BJ (cell line): ENCODE measurements around the gene RALY. TPM values are rescaled to one million over a fixed set of nuclear protein-coding genes. Genes with fewer than 3 reads are reported as not detected.

Source experiments
- CTCF ChIA-PET: fragments of 350-600 bp; formaldehyde crosslinking; extraction: SDS; loops from one replicate; lab custom pipeline; 2021; ENCODE audit warnings: antibody characterized with exemption, inconsistent platforms; lab: Yijun Ruan, JAX
- POLR2A ChIA-PET: fragments of 300-600 bp; sonication (Branson Sonifier 250); formaldehyde crosslinking; extraction: SDS; loops from one replicate; lab custom pipeline; 2021; ENCODE audit warnings: antibody characterized with exemption; lab: Charles Lee
- DNase-seq: peaks from one replicate; pipeline ENCODE4 v3.0.0-alpha.2; 2011; ENCODE audit warnings: low read depth
- H3K27me3 ChIP-seq: 2 replicates; pipeline ENCODE4 v1.6.0; 2011; ENCODE audit warnings: low read length; ENCODE audit not compliant: control insufficient read depth, insufficient read depth
- H3K36me3 ChIP-seq: 2 replicates; pipeline ENCODE4 v1.5.1; 2011; ENCODE audit warnings: low read length; ENCODE audit not compliant: control insufficient read depth, insufficient read depth
- H3K4me3 ChIP-seq: 2 replicates; pipeline ENCODE4 v1.5.1; 2011; ENCODE audit warnings: low read depth, mild to moderate bottlenecking, control low read depth, low read length
- polyA plus RNA-seq: library from polyadenylated mRNA; depleted of rRNA; stranded (reverse); fragments of >200 nt; gene quantifications from 2 replicates; pipeline ENCODE4 v1.2.3, GENCODE V29; 2011
- TF ChIP-seq, protein P1 (sequence below): IDR thresholded peaks from 2 replicates; pipeline ENCODE4 v1.5.1; 2011; ENCODE audit warnings: low read depth, mild to moderate bottlenecking, control low read depth, inconsistent platforms, low read length, moderate library complexity; ENCODE audit not compliant: insufficient read depth

RALY gene
- polyA plus RNA-seq, 1 experiment, result 144 TPM

DNA sequence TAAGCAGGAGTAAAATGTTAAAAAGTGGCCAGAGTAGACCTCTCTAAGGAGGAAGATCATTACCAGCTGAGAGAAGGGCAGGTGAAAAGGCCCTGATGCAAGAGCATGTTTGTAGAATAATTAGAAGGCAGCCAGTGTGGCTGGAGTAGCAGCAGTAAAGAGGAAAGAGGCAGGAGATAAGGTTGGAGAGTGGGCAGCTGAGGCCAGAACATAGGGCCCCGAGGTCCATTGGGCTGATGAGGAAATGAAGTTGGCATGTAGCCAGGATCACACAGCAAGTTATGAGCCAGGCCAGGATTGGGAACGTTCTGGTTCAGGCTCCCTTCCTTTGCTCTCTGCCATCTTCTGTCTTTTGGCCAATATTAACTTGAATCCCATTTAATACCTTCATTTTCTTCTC, 51.6 kb downstream of the RALY start:
- ChIA-PET CTCF (no interaction called here), POLR2A (no interaction called here)
- H3K36me3 ChIP-seq, result no peaks in the 10 kb centered on the region; the same call in 1 of the 2 replicates
- TF ChIP-seq, protein P1, sequence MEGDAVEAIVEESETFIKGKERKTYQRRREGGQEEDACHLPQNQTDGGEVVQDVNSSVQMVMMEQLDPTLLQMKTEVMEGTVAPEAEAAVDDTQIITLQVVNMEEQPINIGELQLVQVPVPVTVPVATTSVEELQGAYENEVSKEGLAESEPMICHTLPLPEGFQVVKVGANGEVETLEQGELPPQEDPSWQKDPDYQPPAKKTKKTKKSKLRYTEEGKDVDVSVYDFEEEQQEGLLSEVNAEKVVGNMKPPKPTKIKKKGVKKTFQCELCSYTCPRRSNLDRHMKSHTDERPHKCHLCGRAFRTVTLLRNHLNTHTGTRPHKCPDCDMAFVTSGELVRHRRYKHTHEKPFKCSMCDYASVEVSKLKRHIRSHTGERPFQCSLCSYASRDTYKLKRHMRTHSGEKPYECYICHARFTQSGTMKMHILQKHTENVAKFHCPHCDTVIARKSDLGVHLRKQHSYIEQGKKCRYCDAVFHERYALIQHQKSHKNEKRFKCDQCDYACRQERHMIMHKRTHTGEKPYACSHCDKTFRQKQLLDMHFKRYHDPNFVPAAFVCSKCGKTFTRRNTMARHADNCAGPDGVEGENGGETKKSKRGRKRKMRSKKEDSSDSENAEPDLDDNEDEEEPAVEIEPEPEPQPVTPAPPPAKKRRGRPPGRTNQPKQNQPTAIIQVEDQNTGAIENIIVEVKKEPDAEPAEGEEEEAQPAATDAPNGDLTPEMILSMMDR, result no peak
- H3K4me3 ChIP-seq, result no peak overlapping the region
- no peak for DNase-seq
- no peaks in the 10 kb centered on the region for H3K27me3 ChIP-seq

DNA sequence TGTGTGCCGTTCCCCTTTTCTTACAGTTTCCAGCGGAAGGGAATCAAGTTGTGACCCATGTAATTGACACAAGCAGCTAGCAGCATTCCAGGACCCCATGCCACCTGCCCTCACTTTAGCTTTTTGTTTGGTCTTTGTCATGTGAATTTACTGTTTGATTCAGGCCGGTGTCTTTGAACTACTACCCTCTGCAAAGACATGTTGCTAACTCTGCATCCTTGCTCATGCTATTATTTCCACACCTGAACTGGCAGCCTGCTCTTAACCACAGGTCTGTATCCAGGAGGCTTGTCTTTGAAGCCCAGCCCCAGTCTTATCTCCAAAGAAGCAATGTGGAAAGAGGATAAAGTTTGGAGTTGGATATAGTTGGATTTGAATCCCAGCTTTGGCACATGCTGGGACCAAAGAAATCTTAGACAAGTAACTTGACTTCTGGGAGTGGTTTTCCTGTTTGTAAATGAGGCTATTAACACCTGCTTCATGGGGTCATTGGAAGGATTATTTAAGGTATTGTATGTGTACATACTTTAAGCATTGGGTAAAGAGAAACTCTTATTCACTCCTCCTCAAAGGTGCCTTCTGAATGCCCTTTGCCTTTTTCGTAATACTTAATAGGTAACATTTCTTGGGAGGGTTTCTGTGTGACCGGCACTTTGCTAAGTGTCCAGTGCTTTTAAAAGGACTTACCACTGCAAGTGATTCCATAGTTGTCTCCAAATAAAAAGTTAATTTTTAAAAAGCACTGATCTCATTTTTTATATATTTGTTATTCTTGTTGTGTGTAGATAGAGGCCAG, 52.4 kb downstream of the RALY start:
- CTCF ChIA-PET, result no interaction called here
- TF ChIP-seq, protein P1, result no peak
- Histone ChIP-seq H3K4me3 (no peak overlapping the region), H3K27me3 (no peaks in the 10 kb centered on the region), H3K36me3 (no peaks in the 10 kb centered on the region; the same call in 1 of the 2 replicates)
- POLR2A ChIA-PET, result no interaction called here
- no peak for DNase-seq

DNA sequence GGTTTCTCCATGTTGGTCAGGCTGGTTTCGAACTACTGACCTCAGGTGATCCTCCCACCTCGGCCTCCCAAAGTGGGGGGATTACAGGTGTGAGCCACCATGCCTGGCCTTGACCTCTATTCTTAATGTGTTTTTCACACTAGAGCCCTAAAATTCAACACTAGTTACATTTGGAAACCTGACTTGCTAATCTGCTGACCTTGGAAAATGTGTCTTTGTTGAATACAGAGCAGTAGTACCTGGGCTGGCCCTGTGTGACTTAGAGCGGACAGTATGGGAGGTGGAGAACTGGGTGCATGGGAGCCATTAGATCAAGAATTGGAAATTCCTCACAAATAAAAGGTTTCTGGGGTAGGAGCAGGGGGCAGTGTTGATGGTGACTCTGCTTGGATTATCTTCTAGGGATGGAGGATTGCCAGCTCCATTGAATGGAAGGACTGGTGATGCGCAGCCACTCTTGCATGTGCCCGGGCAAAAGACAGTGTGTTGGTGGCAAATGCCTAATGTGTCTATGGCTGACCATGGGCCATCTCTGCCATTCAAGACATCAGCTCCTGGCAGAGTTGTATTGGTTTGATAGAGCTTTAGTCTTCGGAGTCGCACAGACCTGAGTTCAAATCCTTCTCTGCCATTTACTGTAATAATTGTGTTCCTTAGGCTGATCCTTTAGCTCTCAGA, 53.4 kb downstream of the RALY start:
- Histone ChIP-seq H3K4me3 (no peak overlapping the region), H3K27me3 (no peaks in the 10 kb centered on the region), H3K36me3 (no peaks in the 10 kb centered on the region; the same call in 1 of the 2 replicates)
- CTCF ChIA-PET, result interaction anchor here (1.2 kb wide), 1 partner anchor 22 kb away, joined by 3 read pairs; no protein-coding TSS in a partner anchor
- POLR2A ChIA-PET, result no interaction called here
- TF ChIP-seq, protein P1, result no peak
- no peak for DNase-seq

DNA sequence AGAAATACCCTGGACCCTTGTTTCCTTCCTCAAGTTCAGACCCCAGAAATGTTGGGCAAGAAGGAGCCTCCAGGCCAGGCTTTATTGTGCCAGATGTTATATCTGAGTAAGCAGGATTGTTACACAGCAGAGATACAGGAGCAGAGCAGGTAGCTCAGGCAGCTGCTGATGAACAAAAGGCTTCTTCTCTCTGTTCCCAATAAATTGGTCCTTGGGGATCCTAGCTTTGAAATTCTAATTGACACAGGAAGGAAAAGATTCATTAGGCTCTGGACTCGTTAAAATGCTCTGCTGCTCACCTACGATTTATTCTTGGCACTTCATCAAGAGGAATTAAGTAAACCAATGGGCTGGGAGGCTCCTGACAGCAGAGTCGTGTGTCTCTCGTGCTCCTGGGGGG, 54.2 kb downstream of the RALY start:
- ChIA-PET CTCF (interaction anchor here (1.2 kb wide), 1 partner anchor 21 kb away, joined by 3 read pairs; no protein-coding TSS in a partner anchor), POLR2A (no interaction called here)
- H3K36me3 ChIP-seq, result no peaks in the 10 kb centered on the region; the same call in 1 of the 2 replicates
- H3K27me3 ChIP-seq, result no peaks in the 10 kb centered on the region
- DNase-seq, result no peak
- TF ChIP-seq, protein P1, result no peak
- H3K4me3 ChIP-seq, result no peak overlapping the region

DNA sequence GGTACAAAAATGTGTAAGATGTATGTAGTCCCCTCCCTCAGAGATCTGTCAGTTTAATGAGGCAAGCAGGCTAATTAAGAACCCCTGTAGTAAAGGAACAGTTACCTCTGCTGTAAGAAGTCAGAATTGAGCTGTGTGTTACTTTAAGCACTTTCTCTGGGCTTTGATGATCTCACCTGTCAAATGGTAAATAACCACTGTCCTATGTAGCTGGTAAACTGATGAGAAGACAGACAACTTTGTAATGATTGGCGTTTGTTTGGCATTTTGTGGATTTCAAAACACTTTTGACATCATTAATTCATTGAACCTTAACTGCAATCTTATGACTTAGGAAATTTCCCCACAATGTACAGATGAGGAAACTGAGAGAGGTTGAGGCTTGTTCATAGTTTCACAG, 55.7 kb downstream of the RALY start:
- ChIA-PET POLR2A (no interaction called here), CTCF (interaction anchor here (1.1 to 1.2 kb wide), 2 partner anchors 14 to 187 kb away, joined by 3 read pairs; no protein-coding TSS in a partner anchor)
- H3K27me3 ChIP-seq, result no peaks in the 10 kb centered on the region
- no peaks in the 10 kb centered on the region; the same call in 1 of the 2 replicates for H3K36me3 ChIP-seq
- TF ChIP-seq, protein P1, result no peak
- DNase-seq, result no peak
- H3K4me3 ChIP-seq, result no peak overlapping the region
